CD14-positive monocyte (primary cell): ENCODE measurements around the gene SLC27A6. TPM values are rescaled to one million over a fixed set of nuclear protein-coding genes. Genes with fewer than 3 reads are reported as not detected.

ENCODE experiments used
- DNase-seq, 3 donors: peaks; one replicate each; pipeline ENCODE4 v3.0.0-alpha.2; 2011 to 2022
- H2AFZ ChIP-seq: 2 replicates; pipeline ENCODE4 v1.6.0; 2012; ENCODE audit warnings: mild to moderate bottlenecking, low read depth, low read length, inconsistent platforms; ENCODE audit not compliant: insufficient read depth, poor library complexity, severe bottlenecking
- H3K27ac ChIP-seq, 2 donors: 1 replicate in 1 of 2; 2 replicates in 1 of 2; pipeline ENCODE4 v1.5.1; 2012 to 2013; ENCODE audit warnings: low read length in 2 of 2, control low read depth in 1 of 2, inconsistent platforms in 1 of 2, low read depth in 1 of 2, mild to moderate bottlenecking in 1 of 2
- H3K27me3 ChIP-seq, 2 donors: one replicate each; pipeline versions ENCODE4 v1.6.0 to v1.6.1; 2011 to 2013; ENCODE audit warnings: low read length in 2 of 2; ENCODE audit not compliant: control insufficient read depth in 2 of 2, insufficient read depth in 2 of 2
- H3K36me3 ChIP-seq, 2 donors: replicated peaks in 1 of 2; 1 replicate in 1 of 2; 2 replicates in 1 of 2; pipeline versions ENCODE4 v1.5.1 to v1.6.1; 2012 to 2013; ENCODE audit warnings: low read length in 2 of 2, control low read depth in 1 of 2, inconsistent platforms in 1 of 2, mild to moderate bottlenecking in 1 of 2; ENCODE audit not compliant: insufficient read depth in 2 of 2, control insufficient read depth in 1 of 2
- H3K4me1 ChIP-seq, 2 donors: 1 replicate in 1 of 2; 2 replicates in 1 of 2; pipeline versions ENCODE4 v1.5.1 to v1.6.1; 2012 to 2013; ENCODE audit warnings: low read length in 2 of 2, control low read depth in 1 of 2, inconsistent platforms in 1 of 2, mild to moderate bottlenecking in 1 of 2, moderate library complexity in 1 of 2; ENCODE audit not compliant: insufficient read depth in 2 of 2, control insufficient read depth in 1 of 2
- H3K4me2 ChIP-seq: replicated peaks from 2 replicates; pipeline ENCODE3; 2012; ENCODE audit warnings: low read length, moderate library complexity, mild to moderate bottlenecking; ENCODE audit not compliant: poor library complexity, severe bottlenecking; ENCODE audit errors: extremely low read depth
- H3K4me3 ChIP-seq, 3 experiments: fragments of 200-600 bp in 1 of 3; sonication (generic) in 1 of 3; replicated peaks in 1 of 3; 1 replicate in 2 of 3; 2 replicates in 1 of 3; pipeline ENCODE4 v1.5.1; 2011 to 2013; ENCODE audit warnings: low read length in 3 of 3, mild to moderate bottlenecking in 3 of 3, control low read depth in 2 of 3, low read depth in 2 of 3, inconsistent platforms in 1 of 3, moderate library complexity in 1 of 3
- H3K79me2 ChIP-seq: 2 replicates; pipeline ENCODE4 v1.6.0; 2012; ENCODE audit warnings: mild to moderate bottlenecking, control low read depth, inconsistent platforms, low read length, moderate library complexity; ENCODE audit not compliant: insufficient read depth
- H3K9ac ChIP-seq: 2 replicates; pipeline ENCODE4 v1.6.0; 2017; ENCODE audit warnings: low read length, mild to moderate bottlenecking; ENCODE audit not compliant: insufficient read depth, poor library complexity, severe bottlenecking
- H3K9me3 ChIP-seq, 2 donors: replicated peaks in 1 of 2; 1 replicate in 1 of 2; 2 replicates in 1 of 2; pipeline versions ENCODE4 v1.5.1 to v1.6.1; 2012 to 2013; ENCODE audit warnings: low read length in 2 of 2, control low read depth in 1 of 2; ENCODE audit not compliant: control insufficient read depth in 1 of 2, insufficient read depth in 1 of 2
- H4K20me1 ChIP-seq: 2 replicates; pipeline ENCODE4 v1.6.0; 2012; ENCODE audit warnings: mild to moderate bottlenecking, low read length, control low read depth, moderate library complexity; ENCODE audit not compliant: insufficient read depth
- H3K27ac Mint-ChIP-seq, 7 donors: one replicate each; pipeline ENCODE4 v1.8.0; 2020; ENCODE audit warnings: mild to moderate bottlenecking in 7 of 7, mixed read lengths in 7 of 7, moderate library complexity in 6 of 7, inconsistent platforms in 2 of 7
- H3K27me3 Mint-ChIP-seq, 3 donors: one replicate each; pipeline ENCODE4 v1.8.0; 2021 to 2022; ENCODE audit warnings: low read depth in 3 of 3, mild to moderate bottlenecking in 3 of 3, mixed read lengths in 3 of 3, moderate library complexity in 3 of 3, inconsistent platforms in 1 of 3
- H3K36me3 Mint-ChIP-seq, 2 donors: one replicate each; pipeline ENCODE4 v1.8.0; 2020; ENCODE audit warnings: mixed read lengths in 2 of 2, inconsistent platforms in 1 of 2, mild to moderate bottlenecking in 1 of 2
- H3K4me1 Mint-ChIP-seq: one replicate; pipeline ENCODE4 v1.8.0; 2020; ENCODE audit warnings: mild to moderate bottlenecking, mixed read lengths
- H3K4me3 Mint-ChIP-seq, 2 donors: one replicate each; pipeline ENCODE4 v1.8.0; 2020; ENCODE audit warnings: mild to moderate bottlenecking in 2 of 2, mixed read lengths in 2 of 2, moderate library complexity in 1 of 2
- H3K9me3 Mint-ChIP-seq, 7 donors: one replicate each; pipeline ENCODE4 v1.8.0; 2020 to 2022; ENCODE audit warnings: mixed read lengths in 7 of 7, mild to moderate bottlenecking in 6 of 7, moderate library complexity in 6 of 7, inconsistent platforms in 2 of 7
- WGBS: methylation state at CpG from one replicate; pipeline ENCODE4 v1.1.5; 2013; ENCODE audit warnings: missing lambda C conversion rate; ENCODE audit not compliant: insufficient coverage; 5-methylcytosine and 5-hydroxymethylcytosine counted together
- intact Hi-C, 2 donors: fragments of 100-400 bp; cut with micrococcal nuclease; formaldehyde crosslinking; loops; one replicate each; pipeline versions ENCODE4 v1.15.0 to v1.15.1; 2023
- polyA plus RNA-seq, 3 donors: library from polyadenylated mRNA; depleted of rRNA in 1 of 3; unstranded in 2 of 3; stranded (reverse) in 1 of 3; fragments of 300-500 nt in 2 of 3; fragments of >200 nt in 1 of 3; fragmentation: Illumina TruSeq in 2 of 3; gene quantifications; 1 replicate in 2 of 3; 2 replicates in 1 of 3; pipeline ENCODE4 v1.2.3, GENCODE V29; 2012 to 2021
- TF ChIP-seq, protein P1 (sequence below): fragments of 200-600 bp; IDR thresholded peaks from one replicate; pipeline ENCODE4 v1.8.0; 2022; ENCODE audit warnings: antibody characterized with exemption, mild to moderate bottlenecking

Gene SLC27A6
- polyA plus RNA-seq, 3 donors = not detected

GRCh38 chr5:129057329-129057728 is 92.0 kb downstream of the SLC27A6 start:
- H3K4me2 ChIP-seq = no peak overlapping the region
- no peak overlapping the region for H3K27ac ChIP-seq
- Mint-ChIP-seq H3K27me3 (peaks cover 0 to 4% (median 2%) of the 10 kb centered on the region in 3 donors), H3K4me1 (no peaks in the 10 kb centered on the region), H3K4me3 (no peak overlapping the region), H3K27ac (no peak overlapping the region), H3K9me3 (peaks cover 0 to 4% (median 2%) of the 10 kb centered on the region in 7 donors), H3K36me3 (no peaks in the 10 kb centered on the region)
- H2AFZ ChIP-seq = no peak overlapping the region
- no CpG with 5 or more reads among the region's 3 CpGs for WGBS
- no peaks in the 10 kb centered on the region for H4K20me1 ChIP-seq
- TF ChIP-seq, protein P1, sequence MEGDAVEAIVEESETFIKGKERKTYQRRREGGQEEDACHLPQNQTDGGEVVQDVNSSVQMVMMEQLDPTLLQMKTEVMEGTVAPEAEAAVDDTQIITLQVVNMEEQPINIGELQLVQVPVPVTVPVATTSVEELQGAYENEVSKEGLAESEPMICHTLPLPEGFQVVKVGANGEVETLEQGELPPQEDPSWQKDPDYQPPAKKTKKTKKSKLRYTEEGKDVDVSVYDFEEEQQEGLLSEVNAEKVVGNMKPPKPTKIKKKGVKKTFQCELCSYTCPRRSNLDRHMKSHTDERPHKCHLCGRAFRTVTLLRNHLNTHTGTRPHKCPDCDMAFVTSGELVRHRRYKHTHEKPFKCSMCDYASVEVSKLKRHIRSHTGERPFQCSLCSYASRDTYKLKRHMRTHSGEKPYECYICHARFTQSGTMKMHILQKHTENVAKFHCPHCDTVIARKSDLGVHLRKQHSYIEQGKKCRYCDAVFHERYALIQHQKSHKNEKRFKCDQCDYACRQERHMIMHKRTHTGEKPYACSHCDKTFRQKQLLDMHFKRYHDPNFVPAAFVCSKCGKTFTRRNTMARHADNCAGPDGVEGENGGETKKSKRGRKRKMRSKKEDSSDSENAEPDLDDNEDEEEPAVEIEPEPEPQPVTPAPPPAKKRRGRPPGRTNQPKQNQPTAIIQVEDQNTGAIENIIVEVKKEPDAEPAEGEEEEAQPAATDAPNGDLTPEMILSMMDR = no peak
- H3K4me3 ChIP-seq = no peak overlapping the region
- H3K9ac ChIP-seq = no peak overlapping the region
- peaks cover 0 to 7% of the 10 kb centered on the region in 2 donors for H3K9me3 ChIP-seq
- intact Hi-C loops = no loop called here
- no peaks in the 10 kb centered on the region for H3K27me3 ChIP-seq
- DNase-seq = no peak
- no peaks in the 10 kb centered on the region for H3K79me2 ChIP-seq
- no peaks in the 10 kb centered on the region for H3K4me1 ChIP-seq
- no peaks in the 10 kb centered on the region for H3K36me3 ChIP-seq

DNA sequence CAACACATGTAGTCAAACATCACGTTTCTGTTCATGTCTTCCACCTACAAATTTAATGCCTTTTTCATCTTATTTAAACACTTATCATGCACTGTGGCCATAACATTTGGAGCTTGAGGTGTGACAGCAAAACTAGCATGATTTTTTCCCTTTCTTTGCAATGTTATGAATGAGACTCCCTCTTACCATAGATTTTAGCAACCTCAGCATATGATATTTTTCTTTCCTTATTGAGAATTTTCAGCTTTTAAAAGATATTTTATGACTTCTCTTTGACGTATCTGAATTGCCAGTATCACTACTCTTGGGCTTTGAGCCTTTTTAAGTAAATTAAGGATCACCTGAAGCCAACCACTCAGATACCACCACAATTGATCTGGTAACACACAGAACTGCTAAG is 96.6 kb downstream of the SLC27A6 start:
- no peak overlapping the region for H3K4me3 Mint-ChIP-seq
- H3K4me1 Mint-ChIP-seq = no peaks in the 10 kb centered on the region
- no CpG with 5 or more reads among the region's 2 CpGs for WGBS
- no peaks in the 10 kb centered on the region for H3K27me3 ChIP-seq
- no peak overlapping the region for H3K27ac Mint-ChIP-seq
- H3K36me3 Mint-ChIP-seq = no peaks in the 10 kb centered on the region
- peaks cover 0 to 4% (median 2%) of the 10 kb centered on the region in 7 donors for H3K9me3 Mint-ChIP-seq
- TF ChIP-seq, protein P1 = no peak
- no peaks in the 10 kb centered on the region for H3K36me3 ChIP-seq
- no peak overlapping the region for H2AFZ ChIP-seq
- no peak overlapping the region for H3K9ac ChIP-seq
- H3K79me2 ChIP-seq = no peaks in the 10 kb centered on the region
- no peak overlapping the region for H3K4me2 ChIP-seq
- intact Hi-C loops = no loop called here
- no peak overlapping the region for H3K27ac ChIP-seq
- no peaks in the 10 kb centered on the region for H3K9me3 ChIP-seq
- DNase-seq = no peak
- H3K27me3 Mint-ChIP-seq = peaks cover 0 to 3% (median 1%) of the 10 kb centered on the region in 3 donors
- no peak overlapping the region for H3K4me3 ChIP-seq
- H3K4me1 ChIP-seq = no peaks in the 10 kb centered on the region
- H4K20me1 ChIP-seq = no peaks in the 10 kb centered on the region
